ENCODE data around the gene HLA-DPA1.

DNA sequence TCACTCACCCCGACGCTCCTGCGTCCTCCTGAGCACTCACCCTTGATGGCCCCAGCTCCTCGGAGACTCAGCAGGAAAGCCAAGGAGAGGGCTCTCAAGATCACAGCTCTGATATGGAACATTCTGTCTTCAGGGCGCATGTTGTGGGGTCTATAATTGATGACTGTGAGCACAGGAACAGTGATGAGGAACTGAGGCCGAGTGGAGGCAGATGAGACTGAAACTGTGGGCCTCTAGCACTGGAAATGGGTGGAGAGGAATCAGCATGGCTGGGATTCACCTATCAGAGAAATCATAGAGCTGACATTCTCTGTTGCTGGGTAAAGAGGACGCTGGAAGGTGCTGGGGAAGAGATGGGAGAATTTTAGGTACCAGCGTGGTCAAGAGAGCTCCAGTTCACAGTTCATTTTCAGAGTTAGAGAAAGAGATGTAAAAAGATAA lies at the start of gene HLA-DPA1:
- TF ChIP-seq EZH2 (IDR thresholded peaks at IDR 0.05; ENCODE audit: insufficient read depth, poor library complexity, severe bottlenecking) = no peak
- no peak for TF ChIP-seq EZH2phosphoT487 (IDR thresholded peaks at IDR 0.05; ENCODE audit: insufficient read depth, low read depth)
